CD1c-positive myeloid dendritic cell (primary cell): Measurements from ENCODE around the gene C2orf81.
"Not testable (repeated sequence)": the region's sequence is repeated elsewhere in the genome, so short reads cannot be mapped to it uniquely, and the experiment has no call there.

Experiments used
- DNase-seq: peaks from one replicate; pipeline ENCODE4 v3.0.0-alpha.2; 2016; ENCODE audit errors: extremely low spot score

The C2orf81 gene

GRCh38 chr2:74421221-74421870, at the start of gene C2orf81, which contains the start of gene WDR54:
Gene C2orf81, minus strand, starts transcription at chr2:74421619. Its CDS starts 59 bp downstream, at chr2:74421560.
Gene WDR54, plus strand, starts transcription at chr2:74421730. Its CDS starts 424 bp downstream, at chr2:74422154.
- peak; percentile 91 for DNase-seq

GRCh38 chr2:74470742-74471141, 49.3 kb upstream of the C2orf81 start:
- DNase-seq: not testable (repeated sequence)

GRCh38 chr2:74464406-74464805, 43.0 kb upstream of the C2orf81 start:
- no peak for DNase-seq

- DNase-seq: no peak
Observed at GRCh38 chr2:74462786-74463105, 41.3 kb upstream of the C2orf81 start.

GRCh38 chr2:74462054-74462785, 40.8 kb upstream of the C2orf81 start:
- no peak for DNase-seq

GRCh38 chr2:74461187-74462053, 40.0 kb upstream of the C2orf81 start:
- DNase-seq: no peak

GRCh38 chr2:74460187-74460586, 38.8 kb upstream of the C2orf81 start:
- not testable (repeated sequence) for DNase-seq

GRCh38 chr2:74459503-74460118, 38.2 kb upstream of the C2orf81 start:
- not testable (repeated sequence) for DNase-seq

GRCh38 chr2:74458938-74459363, 37.5 kb upstream of the C2orf81 start:
- no peak for DNase-seq

- DNase-seq: peak; percentile 100
Observed at GRCh38 chr2:74458132-74458937, 36.9 kb upstream of the C2orf81 start, which contains the start of gene WBP1. Gene WBP1, plus strand, starts transcription at chr2:74458438. Its CDS starts 165 bp downstream, at chr2:74458603.

- DNase-seq: peak; percentile 60
Observed at GRCh38 chr2:74457549-74458131, 36.2 kb upstream of the C2orf81 start.

- DNase-seq: no peak
Observed at GRCh38 chr2:74457129-74457548, 35.7 kb upstream of the C2orf81 start.

- peak; percentile 99 for DNase-seq
Observed at GRCh38 chr2:74454654-74455511, 33.5 kb upstream of the C2orf81 start, which contains the start of gene INO80B. Gene INO80B, plus strand, starts transcription at chr2:74455087. Its CDS starts 30 bp downstream, at chr2:74455117.

GRCh38 chr2:74450570-74451190, 29.3 kb upstream of the C2orf81 start:
- no peak for DNase-seq

- DNase-seq: no peak
Observed at GRCh38 chr2:74448771-74449170, 27.4 kb upstream of the C2orf81 start.

- DNase-seq: no peak
Observed at GRCh38 chr2:74447230-74447999, 26.0 kb upstream of the C2orf81 start.

- no peak for DNase-seq
Observed at GRCh38 chr2:74444498-74445318, 23.3 kb upstream of the C2orf81 start.
